H1 (cell line): ENCODE measurements around the gene ADAMTS3. TPM values are rescaled to one million over a fixed set of nuclear protein-coding genes. Genes with fewer than 3 reads are reported as not detected.

ENCODE experiments used
- EGR1 ChIP-seq: IDR thresholded peaks from 2 replicates; pipeline ENCODE4 v1.6.1; 2011; ENCODE audit warnings: low read depth, low read length, borderline replicate concordance
- MAFK ChIP-seq: IDR thresholded peaks from 2 replicates; pipeline ENCODE4 v1.6.1; 2012; ENCODE audit warnings: low read depth, mild to moderate bottlenecking, improper control_type of control experiment, low read length
- POLR2AphosphoS5 ChIP-seq: IDR thresholded peaks from 2 replicates; pipeline ENCODE4 v1.6.1; 2011; ENCODE audit warnings: low read depth, low read length
- RNF2 ChIP-seq: fragments of 200-900, 300-1000 bp; sonication (generic); IDR thresholded peaks from 2 replicates; pipeline ENCODE4 v1.7.1; 2016; ENCODE audit warnings: borderline replicate concordance, low read depth, mild to moderate bottlenecking, antibody characterized with exemption, low read length; ENCODE audit not compliant: poor library complexity, severe bottlenecking; ENCODE audit errors: missing control alignments
- SIRT6 ChIP-seq: IDR thresholded peaks from one replicate; pipeline ENCODE4 v1.7.1; 2012; ENCODE audit warnings: low read length, inconsistent platforms
- TEAD4 ChIP-seq: IDR thresholded peaks from 2 replicates; pipeline ENCODE4 v1.6.1; 2012; ENCODE audit warnings: low read depth, low read length, inconsistent platforms, mixed read lengths
- polyA plus RNA-seq, 7 experiments: library from polyadenylated mRNA; depleted of rRNA in 3 of 7; stranded (reverse) in 5 of 7; unstranded in 2 of 7; fragments of >200 nt in 5 of 7; fragments of 200-250 nt in 2 of 7; gene quantifications; 1 replicate in 5 of 7; 2 replicates in 1 of 7; 4 replicates in 1 of 7; pipeline versions ENCODE4 v1.2.1 to v1.2.3, GENCODE V29; 2011 to 2013; ENCODE audit warnings: missing spikeins in 2 of 7, mixed read lengths in 2 of 7
- total RNA-seq: library from RNA; stranded (reverse); fragmentation: NEBNext Ultra II Directional; extraction: Animal tissue kit (Norgen Biotek cat#: 25700); gene quantifications from 2 replicates; pipeline ENCODE4 v1.2.1, GENCODE V29; 2021

The ADAMTS3 gene
- total and polyA plus RNA-seq, 2 of the 8 experiments (the other 6 are each of a cell fraction or from before 2014, with no cell fraction given): 1.3 to 3.4 TPM

- TF ChIP-seq MAFK: no peak
- no peak for TF ChIP-seq RNF2
- TF ChIP-seq TEAD4: no peak
- no peak for TF ChIP-seq POLR2AphosphoS5
- TF ChIP-seq EGR1: no peak
- no peak for TF ChIP-seq SIRT6
These were observed 55.8 kb downstream of the ADAMTS3 start (continued) for GRCh38 chr4:72513227-72513626.
